IMR-90 (cell line): Measurements from ENCODE around the gene DLGAP4. TPM values are rescaled to one million over a fixed set of nuclear protein-coding genes. Genes with fewer than 3 reads are reported as not detected.

ENCODE experiments used
- ATAC-seq: fragments of 200-7000 bp; cut with Tn5 transposase; 2 replicates; pipeline ENCODE4 v1.9.1; 2020; ENCODE audit warnings: low read depth, mild to moderate bottlenecking, moderate library complexity
- BruUV-seq: library from RNA; stranded (reverse); fragments of 400-500 nt; replicated peaks from 2 replicates; lab custom pipeline; 2021; lab: Mats Ljungman, UMichigan
- CTCF ChIA-PET: fragments of 300-600 bp; formaldehyde crosslinking; extraction: SDS; loops from one replicate; lab custom pipeline; 2021; ENCODE audit warnings: antibody characterized with exemption; lab: Yijun Ruan, JAX
- POLR2A ChIA-PET: fragments of 300-600 bp; sonication (Branson Sonifier 250); formaldehyde crosslinking; loops from one replicate; lab custom pipeline; 2022; ENCODE audit warnings: antibody characterized with exemption; ENCODE audit not compliant: unreplicated experiment; lab: Charles Lee
- DNase-seq: peaks from one replicate; pipeline ENCODE4 v3.0.0; 2013
- H2AFZ ChIP-seq: replicated peaks from 2 replicates; pipeline ENCODE3; 2013; ENCODE audit warnings: low read length, mild to moderate bottlenecking; ENCODE audit not compliant: poor library complexity
- H2AK5ac ChIP-seq: 2 replicates; pipeline ENCODE4 v1.6.1; 2013; ENCODE audit warnings: low read depth, low read length, inconsistent platforms
- H2AK9ac ChIP-seq: replicated peaks from 2 replicates; pipeline ENCODE3; 2013; ENCODE audit warnings: mild to moderate bottlenecking, low read depth, low read length, moderate library complexity; ENCODE audit not compliant: poor library complexity
- H2BK120ac ChIP-seq: 2 replicates; pipeline ENCODE4 v1.6.1; 2013; ENCODE audit warnings: low read depth, low read length, inconsistent platforms
- H2BK15ac ChIP-seq: 3 replicates; pipeline ENCODE4 v1.6.1; 2013; ENCODE audit warnings: low read depth, low read length, inconsistent platforms
- H2BK20ac ChIP-seq: 2 replicates; pipeline ENCODE4 v1.6.1; 2013; ENCODE audit warnings: low read depth, mild to moderate bottlenecking, inconsistent platforms, low read length, moderate library complexity
- H2BK5ac ChIP-seq: 2 replicates; pipeline ENCODE4 v1.6.1; 2013; ENCODE audit warnings: mild to moderate bottlenecking, low read depth, low read length, inconsistent platforms; ENCODE audit not compliant: poor library complexity, severe bottlenecking
- H3K14ac ChIP-seq: replicated peaks from 2 replicates; pipeline ENCODE4 v1.6.1; 2013; ENCODE audit warnings: low read depth, low read length, inconsistent platforms
- H3K18ac ChIP-seq: 2 replicates; pipeline ENCODE4 v1.6.1; 2013; ENCODE audit warnings: low read depth, low read length, control low read depth
- H3K23ac ChIP-seq: 2 replicates; pipeline ENCODE4 v1.6.1; 2013; ENCODE audit warnings: low read depth, low read length, inconsistent platforms
- H3K27ac ChIP-seq: 2 replicates; pipeline ENCODE4 v1.5.1; 2013; ENCODE audit warnings: mild to moderate bottlenecking, control low read depth, low read length; ENCODE audit not compliant: insufficient read depth
- H3K27me3 ChIP-seq: 2 replicates; pipeline ENCODE4 v1.6.1; 2013; ENCODE audit warnings: low read length; ENCODE audit not compliant: control insufficient read depth, insufficient read depth
- H3K36me3 ChIP-seq: 2 replicates; pipeline ENCODE4 v1.6.1; 2013; ENCODE audit warnings: low read length, mixed read lengths; ENCODE audit not compliant: control insufficient read depth, insufficient read depth
- H3K4ac ChIP-seq: 2 replicates; pipeline ENCODE4 v1.6.1; 2013; ENCODE audit warnings: low read depth, low read length, inconsistent platforms
- H3K4me1 ChIP-seq: 2 replicates; pipeline ENCODE4 v1.6.1; 2013; ENCODE audit warnings: low read length, mixed read lengths; ENCODE audit not compliant: control insufficient read depth, insufficient read depth
- H3K4me2 ChIP-seq: 2 replicates; pipeline ENCODE4 v1.6.1; 2013; ENCODE audit warnings: low read depth, mild to moderate bottlenecking, control low read depth, low read length, moderate library complexity
- H3K4me3 ChIP-seq: 2 replicates; pipeline ENCODE4 v1.5.1; 2013; ENCODE audit warnings: low read depth, mild to moderate bottlenecking, control low read depth, low read length, moderate library complexity; ENCODE audit not compliant: insufficient read depth
- H3K56ac ChIP-seq: 2 replicates; pipeline ENCODE4 v1.6.1; 2013; ENCODE audit warnings: low read length, inconsistent platforms; ENCODE audit not compliant: insufficient read depth; ENCODE audit errors: extremely low read depth
- H3K79me1 ChIP-seq, 2 experiments: 2 replicates each; pipeline ENCODE4 v1.6.1; 2013; ENCODE audit warnings: low read length in 2 of 2, inconsistent platforms in 1 of 2, low read depth in 1 of 2
- H3K9ac ChIP-seq: 2 replicates; pipeline ENCODE4 v1.6.1; 2013; ENCODE audit warnings: low read depth, low read length, control low read depth
- H3K9me1 ChIP-seq: 2 replicates; pipeline ENCODE4 v1.6.1; 2013; ENCODE audit warnings: low read length, inconsistent platforms; ENCODE audit not compliant: insufficient read depth
- H3K9me3 ChIP-seq: 2 replicates; pipeline ENCODE4 v1.6.1; 2013; ENCODE audit warnings: low read length; ENCODE audit not compliant: control insufficient read depth, insufficient read depth
- H4K20me1 ChIP-seq: 2 replicates; pipeline ENCODE4 v1.6.1; 2013; ENCODE audit warnings: low read length, inconsistent platforms; ENCODE audit not compliant: insufficient read depth
- H4K5ac ChIP-seq: 2 replicates; pipeline ENCODE4 v1.6.1; 2013; ENCODE audit warnings: mild to moderate bottlenecking, low read depth, low read length, control low read depth
- H4K8ac ChIP-seq, 2 experiments: 2 replicates each; pipeline ENCODE4 v1.6.1; 2013; ENCODE audit warnings: low read depth in 2 of 2, low read length in 2 of 2, control low read depth in 1 of 2, inconsistent platforms in 1 of 2
- H4K91ac ChIP-seq: 2 replicates; pipeline ENCODE4 v1.6.1; 2013; ENCODE audit warnings: low read depth, low read length, inconsistent platforms; ENCODE audit not compliant: insufficient read depth
- BHLHE40 ChIP-seq: fragments of 150-350 bp; IDR thresholded peaks from 2 replicates; pipeline ENCODE4 v1.6.1; 2016; ENCODE audit warnings: mild to moderate bottlenecking, low read depth, low read length
- CEBPB ChIP-seq: IDR thresholded peaks from 2 replicates; pipeline ENCODE4 v1.6.1; 2012; ENCODE audit warnings: low read depth, low read length, improper control_type of control experiment
- CHD1 ChIP-seq: IDR thresholded peaks from 2 replicates; pipeline ENCODE4 v1.6.1; 2012; ENCODE audit warnings: low read depth, low read length, improper control_type of control experiment
- ELK1 ChIP-seq: fragments of 150-350 bp; IDR thresholded peaks from 2 replicates; pipeline ENCODE4 v1.6.1; 2016; ENCODE audit warnings: low read depth, mild to moderate bottlenecking, low read length, moderate library complexity, borderline replicate concordance
- FOS ChIP-seq: fragments of 150-350 bp; IDR thresholded peaks from 2 replicates; pipeline ENCODE4 v1.6.1; 2016; ENCODE audit warnings: low read depth, low read length
- MAFK ChIP-seq: IDR thresholded peaks from 2 replicates; pipeline ENCODE4 v1.6.1; 2012; ENCODE audit warnings: low read depth, low read length, improper control_type of control experiment
- MXI1 ChIP-seq: IDR thresholded peaks from 2 replicates; pipeline ENCODE4 v1.6.1; 2012; ENCODE audit warnings: low read depth, mild to moderate bottlenecking, low read length, moderate library complexity, borderline replicate concordance
- NFE2L2 ChIP-seq: fragments of 150-350 bp; IDR thresholded peaks from 2 replicates; pipeline ENCODE4 v1.6.1; 2016; ENCODE audit warnings: low read depth, mild to moderate bottlenecking, low read length
- POLR2A ChIP-seq: IDR thresholded peaks from 2 replicates; pipeline ENCODE4 v1.6.1; 2012; ENCODE audit warnings: mild to moderate bottlenecking, low read depth, low read length
- RAD21 ChIP-seq: IDR thresholded peaks from 2 replicates; pipeline ENCODE4 v1.6.1; 2012; ENCODE audit warnings: low read length, improper control_type of control experiment
- RCOR1 ChIP-seq: IDR thresholded peaks from 2 replicates; pipeline ENCODE4 v1.6.1; 2012; ENCODE audit warnings: mild to moderate bottlenecking, low read length, improper control_type of control experiment; ENCODE audit not compliant: insufficient replicate concordance
- SMC3 ChIP-seq: fragments of 150-350 bp; IDR thresholded peaks from 2 replicates; pipeline ENCODE4 v1.6.1; 2016; ENCODE audit warnings: low read depth, mild to moderate bottlenecking, antibody characterized with exemption, low read length, moderate library complexity
- USF2 ChIP-seq: fragments of 150-350 bp; IDR thresholded peaks from 2 replicates; pipeline ENCODE4 v1.6.1; 2017; ENCODE audit warnings: mild to moderate bottlenecking, antibody characterized with exemption, low read length, low read depth
- WGBS, 2 experiments: methylation state at CpG; one replicate each; pipeline versions ENCODE4 v1.1.5 to v1.1.7; 2013; ENCODE audit warnings: missing lambda C conversion rate in 2 of 2; ENCODE audit not compliant: insufficient read length in 1 of 2; ENCODE audit errors: extremely low coverage in 2 of 2; 5-methylcytosine and 5-hydroxymethylcytosine counted together
- dilution Hi-C: fragments of 300-500 bp; cut with HindIII; formaldehyde crosslinking; loops from one replicate; pipeline ENCODE4 v1.14.3; 2018; ENCODE audit warnings: low sequenced_read_pairs; ENCODE audit not compliant: unreplicated experiment
- in situ Hi-C: fragments of 300-500 bp; cut with MboI; formaldehyde crosslinking; loops from 3 replicates; pipeline ENCODE4 v1.14.3; 2019; ENCODE audit warnings: low sequenced_read_pairs, inconsistent platforms, mixed read lengths
- intact Hi-C: fragments of 100-400 bp; cut with micrococcal nuclease; formaldehyde crosslinking; loops from 2 replicates; pipeline ENCODE4 v1.10.0; 2022
- polyA plus RNA-seq, 3 experiments: library from polyadenylated mRNA; depleted of rRNA; stranded (reverse); fragments of >200 nt; gene quantifications; 2 replicates each; pipeline ENCODE4 v1.2.3, GENCODE V29; 2012; ENCODE audit warnings: low replicate concordance in 1 of 3
- total RNA-seq: library from RNA; depleted of rRNA; stranded (reverse); fragments of >200 nt; gene quantifications from 2 replicates; pipeline ENCODE4 v1.2.3, GENCODE V29; 2012

DLGAP4 gene
- total and polyA plus RNA-seq, 2 of the 4 experiments (the other 2 are of a cell fraction) = 32.3 to 73.2 TPM

- H3K14ac ChIP-seq = no peak overlapping the region
- H3K36me3 ChIP-seq = no peaks in the 10 kb centered on the region
- H4K8ac ChIP-seq = peak overlapping the region; percentile 99 to 100
- H3K79me1 ChIP-seq = peaks cover 16 to 30% of the 10 kb centered on the region in 2 experiments
- no peaks in the 10 kb centered on the region for H3K9me3 ChIP-seq
- H2AK9ac ChIP-seq = peak overlapping the region; percentile 35
- H3K23ac ChIP-seq = peak overlapping the region; percentile 78; the same call in 1 of the 2 replicates
- ATAC-seq (no peak), DNase-seq (no peak)
- peaks cover 20% of the 10 kb centered on the region for H3K9me1 ChIP-seq
- ChIA-PET POLR2A (interaction anchor here (0.5 kb wide), 2 partner anchors 21 to 601 kb away, joined by 5 to 6 read pairs; no protein-coding TSS in a partner anchor), CTCF (interaction anchor here (0.6 kb wide), 1 partner anchor 262 kb away, joined by 3 read pairs; no protein-coding TSS in a partner anchor)
- peaks cover 20% of the 10 kb centered on the region for H4K20me1 ChIP-seq
- in situ Hi-C loops = no loop called here
- peak overlapping the region; percentile 90 for H4K5ac ChIP-seq
- 87% methylated on average over 8 of the region's 17 CpGs; no CpG with 5 or more reads in 1 of the 2 experiments for WGBS, 2 experiments
- no peak overlapping the region for H2BK20ac ChIP-seq
- H3K56ac ChIP-seq = no peak overlapping the region
- H4K91ac ChIP-seq = no peak overlapping the region
- H3K9ac ChIP-seq = 0 out of 2 replicates have a peak overlapping the region, but pooled peaks have one; percentile 20
- peak overlapping the region; percentile 98 for H3K4ac ChIP-seq
- intact Hi-C loops = no loop called here
- peaks cover 13% of the 10 kb centered on the region for H3K4me1 ChIP-seq
- BruUV-seq = no TSS peak
- peak overlapping the region; percentile 78 for H2AFZ ChIP-seq
- no peak overlapping the region for H3K18ac ChIP-seq
- no peak overlapping the region for H3K4me2 ChIP-seq
- no peaks in the 10 kb centered on the region for H3K27me3 ChIP-seq
- H2BK15ac ChIP-seq = no peak overlapping the region
- dilution Hi-C loops = no loop called here
- peak overlapping the region; percentile 87; the same call in 1 of the 2 replicates for H2BK120ac ChIP-seq
- H3K4me3 ChIP-seq = no peak overlapping the region
- no peak overlapping the region; the same call in 1 of the 2 replicates for H2AK5ac ChIP-seq
- no peak overlapping the region for H2BK5ac ChIP-seq
- H3K27ac ChIP-seq = no peak overlapping the region
- TF ChIP-seq SMC3 (no peak), POLR2A (no peak), USF2 (no peak), RAD21 (no peak), MXI1 (no peak), CHD1 (no peak), ELK1 (no peak), MAFK (no peak), NFE2L2 (no peak), BHLHE40 (no peak), CEBPB (no peak), FOS (no peak), RCOR1 (no peak)
These were observed 265.7 kb downstream of the DLGAP4 start for GRCh38 chr20:36571564-36572504.
